H1 (cell line): ENCODE data around the gene RPSA. TPM values are rescaled to one million over a fixed set of nuclear protein-coding genes. Genes with fewer than 3 reads are reported as not detected.

Source experiments
- CTCF ChIA-PET: fragments of 300-600 bp; sonication (Branson Sonifier 250); formaldehyde crosslinking; loops from one replicate; lab custom pipeline; 2021; ENCODE audit not compliant: partially characterized antibody; lab: Charles Lee
- POLR2A ChIA-PET: fragments of 300-600 bp; sonication (Branson Sonifier 250); formaldehyde crosslinking; loops from one replicate; lab custom pipeline; 2021; ENCODE audit warnings: inconsistent platforms; ENCODE audit not compliant: partially characterized antibody; lab: Charles Lee
- DNase-seq, 2 experiments: peaks; one replicate each; pipeline versions ENCODE4 v3.0.0 to v3.0.0-alpha.2; 2010 to 2022; ENCODE audit warnings: low spot score in 2 of 2, low read depth in 1 of 2, mixed read lengths in 1 of 2
- FAIRE-seq: peaks from 2 replicates; lab custom pipeline; 2011; peaks lifted over from hg19 to GRCh38; lab: Jason Lieb, UNC
- H2AFZ ChIP-seq: 2 replicates; pipeline ENCODE4 v1.8.1; 2012; ENCODE audit warnings: low read length, inconsistent platforms
- H2AK5ac ChIP-seq: 2 replicates; pipeline ENCODE4 v1.6.1; 2013; ENCODE audit warnings: low read depth, low read length
- H2BK120ac ChIP-seq: replicated peaks from 2 replicates; pipeline ENCODE3; 2013; ENCODE audit warnings: low read depth, low read length, inconsistent platforms
- H2BK12ac ChIP-seq: 2 replicates; pipeline ENCODE4 v1.6.1; 2013; ENCODE audit warnings: low read depth, low read length
- H2BK15ac ChIP-seq: 2 replicates; pipeline ENCODE4 v1.6.1; 2013; ENCODE audit warnings: low read length
- H2BK20ac ChIP-seq: 2 replicates; pipeline ENCODE4 v1.6.1; 2013; ENCODE audit warnings: low read length
- H2BK5ac ChIP-seq: 2 replicates; pipeline ENCODE4 v1.6.1; 2013; ENCODE audit warnings: low read depth, low read length
- H3K14ac ChIP-seq: 2 replicates; pipeline ENCODE4 v1.6.1; 2013; ENCODE audit warnings: inconsistent platforms; ENCODE audit not compliant: insufficient read length
- H3K18ac ChIP-seq: 2 replicates; pipeline ENCODE4 v1.6.1; 2013; ENCODE audit warnings: low read length; ENCODE audit errors: extremely low read depth
- H3K23ac ChIP-seq: 2 replicates; pipeline ENCODE4 v1.6.1; 2013; ENCODE audit warnings: inconsistent platforms; ENCODE audit not compliant: insufficient read length
- H3K23me2 ChIP-seq: 2 replicates; pipeline ENCODE4 v1.6.1; 2013; ENCODE audit warnings: low read depth, low read length
- H3K27ac ChIP-seq: 2 replicates; pipeline ENCODE4 v1.6.1; 2011; ENCODE audit warnings: low read depth, low read length, inconsistent platforms
- H3K27me3 ChIP-seq, 4 experiments: replicated peaks in 1 of 4; 1 replicate in 1 of 4; 2 replicates in 3 of 4; pipeline versions ENCODE4 v1.6.1 to v1.8.1; 2011 to 2013; ENCODE audit warnings: low read length in 3 of 4, mild to moderate bottlenecking in 3 of 4, inconsistent platforms in 2 of 4, mixed read lengths in 2 of 4, moderate library complexity in 1 of 4; ENCODE audit not compliant: control insufficient read depth in 3 of 4, insufficient read depth in 3 of 4; ENCODE audit errors: extremely low read depth in 1 of 4
- H3K36me3 ChIP-seq, 4 experiments: 2 replicates each; pipeline versions ENCODE4 v1.6.1 to v1.8.1; 2011 to 2013; ENCODE audit warnings: mild to moderate bottlenecking in 4 of 4, low read length in 3 of 4, moderate library complexity in 2 of 4, control low read depth in 1 of 4, inconsistent platforms in 1 of 4; ENCODE audit not compliant: insufficient read depth in 4 of 4, control insufficient read depth in 2 of 4
- H3K4ac ChIP-seq: replicated peaks from 2 replicates; pipeline ENCODE3; 2013; ENCODE audit warnings: low read length, low read depth, mixed read lengths, inconsistent platforms; ENCODE audit not compliant: insufficient read length
- H3K4me1 ChIP-seq, 4 experiments: replicated peaks in 1 of 4; 1 replicate in 1 of 4; 2 replicates in 3 of 4; pipeline versions ENCODE4 v1.6.1 to v1.8.1; 2011 to 2013; ENCODE audit warnings: low read length in 3 of 4, inconsistent platforms in 2 of 4, mixed read lengths in 1 of 4; ENCODE audit not compliant: insufficient read depth in 4 of 4, control insufficient read depth in 3 of 4
- H3K4me2 ChIP-seq, 2 experiments: 2 replicates each; pipeline versions ENCODE4 v1.6.1 to v1.8.1; 2011 to 2013; ENCODE audit warnings: low read depth in 2 of 2, low read length in 2 of 2, control low read depth in 1 of 2, inconsistent platforms in 1 of 2, mild to moderate bottlenecking in 1 of 2; ENCODE audit not compliant: insufficient read depth in 1 of 2
- H3K4me3 ChIP-seq, 4 experiments: fragments of 200-600, 300-600 bp in 1 of 4; sonication (generic), shearing (Covaris generic), sonication (Bioruptor Twin) in 1 of 4; 2 replicates each; pipeline versions ENCODE4 v1.5.1 to v1.8.1; 2011 to 2016; ENCODE audit warnings: low read length in 4 of 4, low read depth in 3 of 4, control low read depth in 2 of 4, inconsistent platforms in 2 of 4, mild to moderate bottlenecking in 2 of 4, mixed read lengths in 1 of 4, moderate library complexity in 1 of 4; ENCODE audit not compliant: insufficient read depth in 2 of 4; ENCODE audit errors: extremely low read depth in 1 of 4
- H3K56ac ChIP-seq: replicated peaks from 2 replicates; pipeline ENCODE3; 2013; ENCODE audit warnings: low read depth, mild to moderate bottlenecking, mixed read lengths, low read length, inconsistent platforms; ENCODE audit not compliant: insufficient read length
- H3K79me1 ChIP-seq: 2 replicates; pipeline ENCODE4 v1.6.1; 2013; ENCODE audit warnings: low read depth, low read length, control low read depth
- H3K79me2 ChIP-seq, 2 experiments: 2 replicates each; pipeline versions ENCODE4 v1.6.1 to v1.8.1; 2012 to 2013; ENCODE audit warnings: low read length in 2 of 2, mild to moderate bottlenecking in 2 of 2, inconsistent platforms in 1 of 2; ENCODE audit not compliant: insufficient read depth in 2 of 2, control insufficient read depth in 1 of 2
- H3K9ac ChIP-seq, 4 experiments: replicated peaks in 1 of 4; 1 replicate in 1 of 4; 2 replicates in 3 of 4; pipeline versions ENCODE4 v1.6.1 to v1.8.1; 2011 to 2013; ENCODE audit warnings: low read depth in 3 of 4, low read length in 3 of 4, control low read depth in 2 of 4, mild to moderate bottlenecking in 2 of 4, moderate library complexity in 2 of 4, inconsistent platforms in 1 of 4; ENCODE audit errors: extremely low read depth in 1 of 4
- H3K9me3 ChIP-seq, 2 experiments: 2 replicates each; pipeline versions ENCODE4 v1.6.1 to v1.8.1; 2012 to 2013; ENCODE audit warnings: mild to moderate bottlenecking in 2 of 2, moderate library complexity in 2 of 2, control low read depth in 1 of 2, inconsistent platforms in 1 of 2, low read depth in 1 of 2, low read length in 1 of 2, mixed read lengths in 1 of 2; ENCODE audit not compliant: insufficient read depth in 2 of 2
- H4K20me1 ChIP-seq, 2 experiments: replicated peaks in 1 of 2; 2 replicates each; pipeline versions ENCODE3 to v1.8.1; 2011 to 2013; ENCODE audit warnings: inconsistent platforms in 2 of 2, low read length in 2 of 2, mild to moderate bottlenecking in 1 of 2; ENCODE audit not compliant: insufficient read depth in 2 of 2, control insufficient read depth in 1 of 2
- H4K5ac ChIP-seq: 2 replicates; pipeline ENCODE4 v1.6.1; 2013; ENCODE audit warnings: low read length, low read depth, mixed read lengths, inconsistent platforms; ENCODE audit not compliant: insufficient read length
- H4K8ac ChIP-seq: 2 replicates; pipeline ENCODE4 v1.8.0; 2013; ENCODE audit warnings: mild to moderate bottlenecking, moderate library complexity, low read length, inconsistent platforms; ENCODE audit not compliant: insufficient read depth; ENCODE audit errors: extremely low read depth
- H4K91ac ChIP-seq: replicated peaks from 2 replicates; pipeline ENCODE3; 2013; ENCODE audit warnings: low read length, mixed read lengths, inconsistent platforms; ENCODE audit not compliant: insufficient read length
- BACH1 ChIP-seq: IDR thresholded peaks from 2 replicates; pipeline ENCODE4 v1.6.1; 2012; ENCODE audit warnings: low read length, improper control_type of control experiment
- BRCA1 ChIP-seq: IDR thresholded peaks from 2 replicates; pipeline ENCODE4 v1.6.1; 2012; ENCODE audit warnings: low read depth, low read length, improper control_type of control experiment
- CBX8 ChIP-seq: fragments of 300-800, 300-1000 bp; sonication (generic); IDR thresholded peaks from 2 replicates; pipeline ENCODE4 v1.7.1; 2016; ENCODE audit warnings: low read depth, low read length, borderline replicate concordance
- EZH2 ChIP-seq: fragments of 200-600 bp; sonication (generic); IDR thresholded peaks from 2 replicates; pipeline ENCODE4 v1.7.1; 2012; ENCODE audit warnings: low read depth, mild to moderate bottlenecking, moderate library complexity, low read length, inconsistent platforms; ENCODE audit not compliant: severe bottlenecking
- GTF2F1 ChIP-seq: IDR thresholded peaks from 2 replicates; pipeline ENCODE4 v1.6.1; 2012; ENCODE audit warnings: low read depth, low read length, improper control_type of control experiment, borderline replicate concordance
- JUND ChIP-seq: IDR thresholded peaks from 2 replicates; pipeline ENCODE4 v1.6.1; 2011; ENCODE audit warnings: mild to moderate bottlenecking, improper control_type of control experiment, low read length
- KDM1A ChIP-seq: fragments of 200-600, 300-600 bp; sonication (generic); IDR thresholded peaks from 2 replicates; pipeline ENCODE4 v1.7.1; 2016; ENCODE audit warnings: mild to moderate bottlenecking, low read length, borderline replicate concordance
- KDM4A ChIP-seq: IDR thresholded peaks from one replicate; pipeline ENCODE4 v1.7.1; 2012; ENCODE audit warnings: low read depth, mild to moderate bottlenecking, moderate library complexity, low read length, inconsistent platforms; ENCODE audit not compliant: severe bottlenecking
- POLR2A ChIP-seq, 2 experiments: IDR thresholded peaks; 1 replicate in 1 of 2; 2 replicates in 1 of 2; pipeline ENCODE4 v1.6.1; 2011; ENCODE audit warnings: low read depth in 2 of 2, low read length in 2 of 2, mild to moderate bottlenecking in 2 of 2; ENCODE audit errors: control extremely low read depth in 1 of 2
- POLR2AphosphoS5 ChIP-seq: IDR thresholded peaks from 2 replicates; pipeline ENCODE4 v1.6.1; 2011; ENCODE audit warnings: low read depth, low read length
- SIRT6 ChIP-seq: IDR thresholded peaks from one replicate; pipeline ENCODE4 v1.7.1; 2012; ENCODE audit warnings: low read length, inconsistent platforms
- SRF ChIP-seq: IDR thresholded peaks from 2 replicates; pipeline ENCODE4 v1.6.1; 2011; ENCODE audit warnings: mild to moderate bottlenecking, low read depth, low read length, moderate library complexity
- ZNF274 ChIP-seq: IDR thresholded peaks from 2 replicates; pipeline ENCODE4 v1.7.0; 2012; ENCODE audit warnings: low read length, borderline replicate concordance; ENCODE audit errors: extremely low read depth
- WGBS, 2 experiments: shearing (Covaris generic) in 1 of 2; methylation state at CpG; one replicate each; pipeline versions ENCODE4 v1.1.6 to v1.1.7; 2013 to 2015; ENCODE audit warnings: low lambda C conversion rate in 2 of 2, mixed read lengths in 2 of 2, inconsistent platforms in 1 of 2, low coverage in 1 of 2, missing lambda C conversion rate in 1 of 2; ENCODE audit not compliant: insufficient replicate concordance in 2 of 2, insufficient coverage in 1 of 2, insufficient read length in 1 of 2; ENCODE audit errors: extremely low coverage in 1 of 2, missing lambda C conversion rate in 1 of 2; 5-methylcytosine and 5-hydroxymethylcytosine counted together
- polyA plus RNA-seq, 7 experiments: library from polyadenylated mRNA; depleted of rRNA in 3 of 7; stranded (reverse) in 5 of 7; unstranded in 2 of 7; fragments of >200 nt in 5 of 7; fragments of 200-250 nt in 2 of 7; gene quantifications; 1 replicate in 5 of 7; 2 replicates in 1 of 7; 4 replicates in 1 of 7; pipeline versions ENCODE4 v1.2.1 to v1.2.3, GENCODE V29; 2011 to 2013; ENCODE audit warnings: missing spikeins in 2 of 7, mixed read lengths in 2 of 7
- total RNA-seq: library from RNA; stranded (reverse); fragmentation: NEBNext Ultra II Directional; extraction: Animal tissue kit (Norgen Biotek cat#: 25700); gene quantifications from 2 replicates; pipeline ENCODE4 v1.2.1, GENCODE V29; 2021

The RPSA gene
- total and polyA plus RNA-seq, 2 of the 8 experiments (the other 6 are each of a cell fraction or from before 2014, with no cell fraction given): 2,661 to 7,468 TPM

DNA sequence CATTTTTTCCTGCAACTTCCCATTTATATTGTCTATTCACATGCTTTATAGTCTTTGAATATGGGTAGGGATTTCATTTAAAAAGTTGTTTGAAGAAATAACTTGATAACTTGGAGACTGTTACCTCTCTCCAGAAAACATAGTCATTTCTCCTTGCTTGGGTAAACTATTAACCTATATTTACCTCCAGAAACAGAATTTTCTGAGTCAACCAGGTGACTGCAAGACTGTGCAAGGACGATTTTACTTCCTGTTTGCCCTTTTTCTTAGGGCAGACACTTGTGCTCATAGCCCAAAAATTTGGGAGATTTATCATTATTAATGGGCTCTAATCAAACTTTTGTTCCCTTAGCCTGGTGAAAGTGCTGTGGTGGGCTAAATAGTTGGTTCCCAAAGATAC lies 46.6 kb downstream of the RPSA start:
- Histone ChIP-seq H3K27me3 (no peaks in the 10 kb centered on the region), H3K4me1 (no peaks in the 10 kb centered on the region), H3K18ac (no peak overlapping the region), H2BK20ac (no peak overlapping the region), H3K27ac (no peak overlapping the region), H3K23ac (no peak overlapping the region), H3K9me3 (no peaks in the 10 kb centered on the region), H2BK15ac (no peak overlapping the region), H4K8ac (no peak overlapping the region), H3K56ac (no peak overlapping the region), H2AFZ (no peak overlapping the region), H2AK5ac (no peak overlapping the region), H2BK12ac (no peak overlapping the region), H3K14ac (no peak overlapping the region), H2BK5ac (no peak overlapping the region), H3K9ac (no peak overlapping the region), H3K23me2 (no peaks in the 10 kb centered on the region), H3K36me3 (no peaks in the 10 kb centered on the region), H4K5ac (no peak overlapping the region), H3K79me1 (no peaks in the 10 kb centered on the region), H4K20me1 (no peaks in the 10 kb centered on the region), H3K4ac (no peak overlapping the region), H2BK120ac (no peak overlapping the region), H3K79me2 (no peaks in the 10 kb centered on the region), H3K4me2 (no peak overlapping the region), H3K4me3 (no peak overlapping the region), H4K91ac (no peak overlapping the region)
- no peak for TF ChIP-seq KDM1A
- TF ChIP-seq BACH1: no peak
- TF ChIP-seq ZNF274: no peak
- no peak for TF ChIP-seq SIRT6
- no peak for TF ChIP-seq CBX8
- TF ChIP-seq BRCA1: no peak
- TF ChIP-seq POLR2AphosphoS5: no peak
- no peak for TF ChIP-seq JUND
- no peak for TF ChIP-seq GTF2F1
- no peak for TF ChIP-seq POLR2A (IDR thresholded peaks at IDR 0.05; ENCODE audit: control extremely low read depth in 1 of 2, low read depth in 2 of 2, low read length in 2 of 2)
- TF ChIP-seq KDM4A: no peak
- TF ChIP-seq SRF: no peak
- TF ChIP-seq EZH2: no peak
- ChIA-PET POLR2A (no interaction called here), CTCF (interaction anchor here (1.0 to 9.9 kb wide), 4 partner anchors 13 to 275 kb away, joined by 3 to 122 read pairs (median 4); no protein-coding TSS in a partner anchor)
- 87% methylated on average over 1 of the region's 1 CpG; no CpG with 5 or more reads in 1 of the 2 experiments for WGBS, 2 experiments
- DNase-seq (no peak), FAIRE-seq (no peak)
